Fibroblast of skin of left biceps (primary cell): ENCODE data around the gene TCF25.

Experiments used
- DNase-seq, 2 experiments: peaks; one replicate each; pipeline ENCODE4 v3.0.0-alpha.2; 2013; ENCODE audit warnings: low read depth in 2 of 2

TCF25 gene

DNA sequence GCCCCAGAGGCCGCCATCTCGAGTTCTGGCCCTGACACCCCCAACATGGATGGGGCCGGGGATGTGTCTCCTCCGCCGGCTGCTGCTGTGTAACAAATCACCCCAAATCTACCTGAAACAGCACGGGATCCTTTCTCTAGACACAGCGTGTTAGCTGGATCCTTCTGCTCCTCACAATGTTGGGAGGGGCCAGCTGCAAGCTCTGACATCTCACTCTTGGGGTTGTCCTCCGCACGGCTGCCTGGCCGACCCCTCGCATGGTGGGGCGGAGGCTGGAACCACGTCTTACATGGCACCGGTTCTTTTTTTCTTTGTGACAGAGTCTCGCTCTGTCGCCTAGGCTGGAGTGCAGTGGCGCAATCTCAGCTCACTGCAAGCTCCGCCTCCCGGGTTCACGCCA, 63.6 kb downstream of the TCF25 start:
- DNase-seq: no peak

DNA sequence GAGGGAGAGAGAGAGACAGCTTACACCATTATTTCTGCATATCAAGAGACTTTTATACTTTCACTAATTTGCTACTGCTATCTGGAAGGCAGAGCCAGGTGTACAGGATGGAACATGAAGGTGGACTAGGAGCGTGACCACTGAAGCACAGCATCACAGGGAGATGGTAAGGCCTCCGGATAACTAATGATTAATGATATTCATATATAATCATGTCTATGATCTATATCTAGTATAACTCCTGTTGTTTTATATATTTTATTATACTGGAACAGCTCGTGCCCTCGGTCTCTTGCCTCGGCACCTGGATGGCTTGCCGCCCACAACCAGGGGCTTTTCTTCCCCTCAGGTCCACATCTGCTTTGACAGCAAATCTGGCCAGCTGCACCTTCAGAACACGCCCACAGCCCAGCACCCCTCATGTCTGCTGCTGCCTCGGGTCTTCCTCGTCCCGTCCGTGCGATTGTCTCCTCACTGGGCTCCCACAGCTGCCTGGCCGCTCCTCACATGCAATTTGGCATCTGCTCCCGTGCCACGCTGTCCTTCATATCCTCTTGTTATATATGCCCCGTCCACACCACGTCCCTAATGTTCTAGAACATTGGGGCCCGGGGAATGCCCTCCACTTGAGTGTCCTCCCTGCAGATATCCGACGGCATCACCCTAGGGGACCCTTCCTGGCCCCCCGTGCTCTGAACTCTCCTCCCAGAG, 64.9 kb downstream of the TCF25 start:
- DNase-seq: no peak

DNA sequence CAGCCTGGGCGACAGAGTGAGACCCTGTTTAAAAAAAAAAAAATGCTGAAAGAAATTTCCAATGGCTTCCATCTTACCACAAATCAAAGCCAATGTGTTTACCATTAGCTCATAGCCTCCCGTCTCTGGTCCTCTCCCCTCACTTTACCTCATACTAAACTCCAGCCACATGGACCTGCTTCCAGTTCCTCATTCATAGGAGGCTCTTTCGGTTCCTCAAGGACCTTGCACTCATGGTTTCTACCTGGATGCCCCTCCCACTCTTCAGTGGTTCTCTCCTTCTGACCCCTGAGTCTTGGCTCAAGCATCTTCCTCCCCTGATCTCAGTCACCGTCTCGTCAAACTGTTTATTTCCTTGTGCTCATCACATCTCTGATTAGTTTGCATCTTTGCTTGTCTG, 71.4 kb downstream of the TCF25 start:
- no peak for DNase-seq

DNA sequence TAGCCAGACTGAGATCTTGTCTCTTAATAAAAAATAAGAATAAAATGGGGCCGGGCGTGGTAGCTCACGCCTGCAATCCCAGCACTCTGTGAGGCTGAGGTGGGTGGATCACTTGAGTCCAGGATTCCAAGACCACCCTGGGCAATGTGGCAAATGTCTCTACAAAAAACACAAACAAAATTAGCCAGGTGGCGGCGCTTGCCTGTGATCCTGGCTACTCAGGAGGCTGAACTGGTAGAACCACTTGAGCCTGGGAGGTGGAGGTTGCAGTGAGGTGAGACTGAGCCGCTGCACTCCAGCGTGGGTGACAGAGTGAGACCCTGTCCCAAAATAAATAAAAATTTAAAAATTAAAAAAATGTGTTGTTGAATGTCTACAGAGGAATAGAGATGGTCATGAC, 72.3 kb downstream of the TCF25 start:
- no peak for DNase-seq

DNA sequence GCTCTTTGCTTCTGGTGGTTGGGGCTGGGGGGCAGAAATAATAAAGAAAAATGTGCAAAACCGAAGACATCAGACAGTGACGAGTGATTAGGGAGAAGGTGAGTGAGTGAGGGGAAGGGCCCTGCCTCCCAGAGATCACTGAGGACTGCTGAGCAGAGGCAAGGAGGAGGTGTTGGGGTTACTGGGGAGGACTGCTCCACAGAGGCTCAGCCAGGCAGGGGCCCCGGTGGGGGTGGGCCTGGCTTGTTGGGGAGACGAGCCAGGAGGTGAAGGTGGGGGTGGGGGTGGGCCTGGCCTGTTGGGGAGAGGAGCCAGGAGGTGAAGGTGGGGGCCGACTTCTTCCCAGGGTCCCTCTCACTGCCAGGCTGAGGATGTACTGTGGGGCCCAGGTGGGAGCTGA, 73.1 kb downstream of the TCF25 start:
- no peak for DNase-seq

DNA sequence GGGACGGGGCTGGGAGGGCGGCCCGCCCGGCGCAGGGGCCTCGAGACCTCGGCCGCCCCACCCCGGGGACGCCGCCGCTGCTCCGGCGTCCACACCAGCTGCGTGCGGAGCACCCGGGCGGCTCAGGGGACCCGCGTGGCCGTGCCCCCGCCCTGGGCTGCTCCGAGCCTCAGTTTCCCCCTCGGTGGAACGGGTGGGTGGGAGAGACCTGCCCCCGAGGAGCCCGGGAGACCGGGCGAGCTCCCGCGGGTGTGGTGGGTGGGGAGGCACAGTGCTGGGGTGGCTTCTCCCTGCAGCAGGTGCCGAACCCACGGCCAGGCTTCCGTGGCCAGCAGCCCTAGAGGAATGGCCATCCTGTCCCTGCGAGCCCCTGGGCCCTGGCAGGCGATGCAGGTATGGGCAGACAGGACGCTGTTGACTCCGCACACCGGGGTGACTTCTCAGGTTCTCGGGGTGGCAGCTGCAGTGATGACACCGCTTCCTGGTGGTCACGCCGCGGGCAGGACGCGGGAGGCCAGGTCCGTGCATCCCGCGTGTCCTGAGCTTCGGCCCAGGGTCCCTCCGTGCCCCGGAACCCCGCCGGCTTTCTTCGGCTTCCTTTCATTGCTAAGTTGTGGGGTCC, 75.8 kb downstream of the TCF25 start:
- DNase-seq: no peak

DNA sequence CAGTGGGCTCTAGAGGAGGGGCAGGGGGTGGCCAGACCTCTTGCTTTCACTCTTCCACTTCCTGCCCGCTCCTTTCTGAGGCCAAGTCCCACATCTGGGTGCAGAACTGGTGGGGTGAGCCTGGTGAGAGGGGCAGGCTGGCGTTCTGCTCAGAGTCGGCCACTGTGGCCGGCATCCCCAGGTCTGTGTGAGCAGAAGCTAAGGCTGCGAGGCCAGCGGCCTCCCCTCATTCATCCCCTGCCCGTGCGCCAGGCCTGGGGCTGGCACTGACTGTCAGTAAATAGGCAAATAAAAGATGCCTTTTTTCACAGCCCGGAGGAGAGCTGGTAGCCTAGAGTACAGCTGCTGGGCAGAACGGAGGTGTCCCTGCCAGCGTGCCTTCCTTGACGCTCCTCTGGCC, 76.4 kb downstream of the TCF25 start:
- no peak for DNase-seq

DNA sequence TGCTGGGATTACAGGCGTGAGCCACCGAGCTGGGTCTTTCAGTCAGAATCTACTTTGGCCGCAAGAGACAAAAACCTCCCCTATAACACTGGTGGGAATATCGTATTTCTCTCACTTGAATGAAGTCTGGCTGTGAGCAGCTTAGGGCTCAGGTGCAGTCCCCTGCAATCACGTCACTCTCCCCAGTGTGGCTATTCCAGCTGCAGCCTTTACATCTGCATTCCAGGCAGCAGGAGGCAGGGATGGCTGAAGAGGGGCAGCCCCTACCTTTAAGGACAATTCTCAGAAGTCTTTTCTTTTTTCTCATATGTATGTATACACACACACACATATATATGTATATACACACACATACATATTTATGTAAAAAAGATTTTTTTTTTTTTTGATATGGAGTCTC, 78.1 kb downstream of the TCF25 start:
- DNase-seq: no peak

DNA sequence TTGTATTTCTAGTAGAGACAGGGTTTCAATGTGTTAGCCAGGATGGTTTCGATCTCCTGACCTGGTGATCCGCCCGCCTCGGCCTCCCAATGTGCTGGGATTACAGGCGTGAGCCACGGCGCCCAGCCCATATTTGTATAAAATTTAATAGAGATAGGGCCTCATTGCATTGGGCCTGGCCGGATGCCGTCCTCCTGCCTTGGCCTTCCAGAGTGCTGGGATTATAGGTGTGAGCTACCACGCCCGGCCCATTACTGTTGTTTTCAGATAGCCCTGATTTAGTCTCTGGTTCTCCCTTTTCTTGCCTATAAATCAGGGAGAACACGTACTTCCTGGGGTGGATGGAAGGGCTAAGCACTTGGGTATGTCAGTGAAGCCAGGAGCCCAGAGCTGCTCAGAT, 78.7 kb downstream of the TCF25 start:
- no peak for DNase-seq

DNA sequence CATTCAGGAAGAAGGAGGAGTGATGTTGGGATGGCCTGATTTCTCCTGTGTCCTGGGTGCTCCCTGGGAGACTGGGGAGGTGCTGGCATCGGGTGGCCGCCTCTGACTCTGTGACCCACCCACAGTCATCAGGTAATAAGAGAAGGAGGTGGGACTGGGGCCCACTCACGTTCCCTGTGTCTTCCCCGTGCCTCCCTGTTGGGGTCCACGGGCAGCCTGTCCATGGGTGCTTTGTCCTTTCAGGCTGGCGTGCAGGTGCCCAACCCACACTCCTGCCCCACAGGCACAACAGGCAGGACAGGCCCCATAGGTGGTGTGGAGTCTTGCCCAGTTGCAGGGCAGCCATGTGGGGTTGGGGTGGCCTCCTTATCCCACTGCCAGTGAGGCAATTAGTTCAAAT, 79.2 kb downstream of the TCF25 start:
- no peak for DNase-seq

DNA sequence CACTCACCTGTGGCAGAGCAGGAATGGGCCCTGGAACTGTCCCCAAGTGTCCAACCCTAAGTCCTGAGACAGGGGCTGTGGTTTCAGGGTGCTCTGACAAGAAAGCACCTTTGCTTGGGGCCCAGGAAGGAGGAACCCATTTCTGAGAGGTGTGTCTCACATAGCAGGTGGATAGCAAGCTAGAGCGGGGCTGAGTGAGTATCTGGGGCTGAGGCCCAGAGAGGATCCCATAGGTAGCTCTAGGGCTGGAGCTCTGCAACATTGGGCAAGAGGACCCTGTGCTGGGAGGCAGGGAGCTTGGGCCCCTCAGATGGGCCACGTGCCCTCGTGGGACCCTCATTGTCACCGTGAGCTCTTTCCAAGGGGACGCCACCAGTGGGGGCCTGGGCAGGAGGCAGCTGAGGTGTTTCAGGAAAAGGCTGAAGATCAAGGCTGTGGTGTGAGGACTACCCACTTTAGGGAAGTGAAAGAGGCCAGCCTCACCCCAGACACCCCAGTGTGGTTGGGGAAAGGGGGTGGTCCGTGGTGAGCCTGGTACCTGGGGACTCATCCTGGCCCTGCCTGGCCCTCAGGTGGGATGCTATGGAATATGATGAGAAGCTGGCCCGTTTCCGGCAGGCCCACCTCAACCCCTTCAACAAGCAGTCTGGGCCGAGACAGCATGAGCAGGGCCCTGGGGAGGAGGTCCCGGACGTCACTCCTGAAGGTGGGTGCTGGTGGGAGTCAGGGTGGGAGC, 80.4 kb downstream of the TCF25 start:
- no peak for DNase-seq

DNA sequence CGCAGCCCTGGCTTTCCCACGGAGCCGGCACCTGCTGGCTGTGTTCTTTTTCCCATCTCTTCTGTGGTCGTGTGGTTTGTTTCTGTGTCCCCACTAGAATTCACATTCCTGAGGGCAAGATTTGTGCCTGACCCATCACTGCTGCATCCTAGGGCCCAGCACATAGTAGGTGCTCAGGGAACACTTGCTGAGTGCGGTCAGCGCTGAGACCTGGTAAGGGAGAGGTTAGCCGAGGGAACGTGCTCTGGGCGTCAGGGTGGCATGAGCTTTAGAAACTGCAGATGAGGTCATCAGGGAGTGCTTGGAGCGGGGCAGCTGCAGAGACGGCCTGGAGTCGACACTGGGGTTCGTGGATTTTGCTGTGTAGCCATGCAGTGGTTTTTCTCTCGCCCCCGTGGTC, 81.1 kb downstream of the TCF25 start:
- DNase-seq: no peak

DNA sequence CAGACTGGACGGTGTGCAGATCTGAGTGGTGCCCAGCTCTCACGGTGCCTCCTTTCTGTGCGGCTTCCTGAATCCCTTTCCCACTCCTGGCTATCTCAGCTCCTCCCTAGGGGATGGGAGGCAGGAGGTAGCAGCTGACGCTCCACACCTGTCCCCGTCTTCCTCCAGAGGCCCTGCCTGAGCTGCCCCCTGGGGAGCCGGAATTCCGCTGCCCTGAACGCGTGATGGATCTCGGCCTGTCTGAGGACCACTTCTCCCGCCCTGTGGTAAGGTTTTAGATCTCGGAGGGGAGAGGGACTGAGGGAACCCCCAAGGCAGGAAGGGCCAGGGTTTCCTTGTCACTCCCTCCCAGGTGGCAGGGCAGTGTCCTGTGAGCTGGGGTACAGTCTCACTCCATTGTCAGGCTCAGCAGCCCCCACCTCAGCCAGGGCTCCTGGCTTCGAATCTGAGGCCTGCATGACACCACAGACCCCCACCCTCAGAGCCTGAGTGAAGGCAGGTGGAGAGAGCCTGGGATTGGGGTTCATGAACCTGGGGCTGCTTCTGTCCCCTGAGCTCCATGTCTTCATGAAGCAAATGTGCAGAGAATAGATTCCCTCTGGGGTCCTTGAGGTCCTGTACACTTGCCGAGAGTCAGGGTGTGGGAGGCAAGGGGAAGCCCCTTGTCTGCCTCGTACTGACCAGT, 81.8 kb downstream of the TCF25 start:
- DNase-seq: no peak

DNA sequence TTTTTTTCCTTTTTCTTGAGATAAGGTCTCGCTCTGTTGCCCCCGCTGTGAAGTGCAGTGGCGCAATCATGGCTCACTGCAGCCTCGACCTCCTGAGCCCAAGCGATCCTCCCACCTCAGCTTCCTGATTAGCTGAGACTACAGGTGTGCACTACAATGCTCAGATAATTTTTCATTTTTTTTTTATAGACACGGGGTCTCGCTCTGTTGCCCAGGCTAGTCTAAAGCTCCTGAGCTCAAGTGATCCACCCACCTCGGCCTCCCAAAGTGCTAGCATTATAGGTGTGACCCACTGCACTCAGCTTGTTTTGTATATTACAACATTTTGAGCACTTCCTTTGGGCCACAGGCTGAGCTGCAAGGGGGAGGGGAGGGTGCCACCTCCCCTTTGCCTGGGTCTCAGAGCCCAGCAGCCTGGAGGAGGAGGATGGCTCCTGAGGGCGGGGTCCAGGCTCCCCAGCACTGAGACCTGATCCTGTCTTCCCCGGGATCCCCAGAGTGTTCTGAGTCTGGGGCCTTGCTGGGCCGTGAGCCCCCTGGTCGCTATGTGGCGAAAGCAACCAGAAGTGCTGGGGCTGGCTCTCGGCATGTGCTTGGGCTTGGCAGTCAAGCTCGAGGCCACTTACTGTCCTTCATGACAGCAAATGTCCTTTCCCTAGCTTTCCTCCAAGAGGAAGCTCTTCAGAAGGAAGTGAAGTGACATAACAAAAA, 83.3 kb downstream of the TCF25 start:
- no peak for DNase-seq

DNA sequence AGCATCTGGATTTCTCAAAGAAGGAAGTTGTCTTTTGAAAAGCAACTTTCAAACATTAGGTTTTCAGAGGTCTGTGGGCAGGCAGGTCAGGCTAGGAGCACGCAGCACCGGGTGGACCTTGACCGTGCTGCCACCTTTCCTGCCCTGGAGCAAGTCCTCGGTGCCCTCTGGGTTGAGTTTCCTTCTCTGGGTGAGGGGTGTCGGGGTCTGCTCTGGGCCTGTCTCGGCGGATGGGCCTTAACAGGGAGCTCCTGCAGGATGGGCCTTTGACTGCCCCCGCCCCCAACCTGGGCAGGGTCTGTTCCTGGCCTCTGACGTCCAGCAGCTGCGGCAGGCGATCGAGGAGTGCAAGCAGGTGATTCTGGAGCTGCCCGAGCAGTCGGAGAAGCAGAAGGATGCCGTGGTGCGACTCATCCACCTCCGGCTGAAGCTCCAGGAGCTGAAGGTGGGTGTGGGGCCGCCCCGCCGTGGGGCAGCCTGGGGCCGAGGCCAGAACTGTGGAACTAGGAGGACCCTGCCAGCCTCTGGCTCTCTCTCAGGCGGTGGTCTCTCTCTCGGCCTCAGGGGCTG, 83.9 kb downstream of the TCF25 start:
- no peak for DNase-seq

DNA sequence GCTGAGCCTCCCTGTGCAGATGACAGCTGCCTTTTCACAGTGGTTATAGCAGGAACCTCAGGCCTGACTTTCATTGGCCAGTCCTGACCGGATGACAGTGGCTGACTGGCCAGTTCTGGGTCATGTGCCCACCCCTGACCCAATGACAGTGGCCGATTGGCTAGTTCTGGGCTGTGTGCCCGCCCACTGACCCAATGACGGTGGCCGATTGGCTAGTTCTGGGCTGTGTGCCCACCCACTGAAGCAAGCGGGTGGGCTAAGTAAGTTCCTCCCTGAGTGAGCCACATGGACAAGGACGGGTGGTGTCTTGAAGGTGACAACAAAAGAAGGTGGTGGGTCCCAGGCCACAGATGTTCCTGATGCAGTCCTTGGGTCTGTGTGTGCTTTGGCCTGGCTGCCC, 84.7 kb downstream of the TCF25 start:
- DNase-seq: no peak

DNA sequence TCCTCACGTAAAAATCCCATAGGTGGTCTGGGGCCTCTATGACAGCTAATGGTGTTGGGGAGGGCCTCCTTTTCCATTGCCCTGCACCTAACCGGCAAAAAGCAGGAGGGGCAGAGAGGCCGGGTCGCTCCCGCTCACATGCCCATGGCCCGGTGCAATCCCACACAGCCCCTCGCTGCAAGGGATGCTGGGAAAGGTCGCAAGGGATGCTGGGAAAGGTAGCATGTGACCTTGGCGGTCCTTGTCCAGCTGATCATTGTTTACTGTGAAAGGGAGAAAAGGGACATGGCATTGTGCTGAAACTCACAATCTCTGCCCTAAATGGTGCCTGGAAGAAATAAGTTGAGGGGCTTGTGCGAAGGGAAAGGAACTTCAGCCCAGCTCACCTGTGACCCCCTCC, 85.2 kb downstream of the TCF25 start:
- DNase-seq: no peak

DNA sequence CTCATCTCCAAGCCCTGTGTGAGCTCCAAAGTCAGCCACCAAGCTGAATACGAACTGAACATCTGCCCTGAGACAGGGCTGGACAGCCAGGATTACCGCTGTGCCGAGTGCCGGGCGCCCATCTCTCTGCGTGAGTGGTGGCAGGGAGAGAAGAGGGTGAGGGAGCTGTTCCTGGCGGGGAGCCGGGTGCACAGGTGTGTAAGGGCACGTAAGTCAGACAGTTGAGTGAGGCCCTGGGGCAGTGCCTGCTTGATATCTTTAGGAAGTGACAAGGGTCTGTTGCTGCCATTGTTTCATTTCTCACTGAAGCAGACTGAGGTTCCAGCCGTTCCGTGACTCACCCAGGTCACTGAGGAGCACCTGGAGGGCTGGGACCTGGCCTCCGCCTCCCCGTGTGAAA, 87.6 kb downstream of the TCF25 start:
- no peak for DNase-seq
